Spleen (tissue), 11 donors: Measurements from ENCODE around the gene MAGI2. TPM values are rescaled to one million over a fixed set of nuclear protein-coding genes. Genes with fewer than 3 reads are reported as not detected.
"Not testable (repeated sequence)": the region's sequence is repeated elsewhere in the genome, so short reads cannot be mapped to it uniquely, and the experiment has no call there.

ENCODE experiments used
- DNase-seq: peaks from one replicate; pipeline ENCODE4 v3.0.0-alpha.2; 2020
- H3K27ac ChIP-seq, 8 donors: fragments of 200-600 bp; sonication (generic) in 7 of 8; 1 replicate in 4 of 8; 2 replicates in 4 of 8; pipeline versions ENCODE4 v1.5.0 to v1.8.0; 2016 to 2021; ENCODE audit warnings: inconsistent platforms in 4 of 8, mild to moderate bottlenecking in 4 of 8, moderate library complexity in 1 of 8
- H3K27me3 ChIP-seq, 7 donors: fragments of 200-600 bp; sonication (generic) in 6 of 7; replicated peaks in 1 of 7; 1 replicate in 4 of 7; 2 replicates in 3 of 7; pipeline versions ENCODE4 v1.5.0 to v1.8.0; 2016 to 2021; ENCODE audit warnings: inconsistent platforms in 3 of 7, mild to moderate bottlenecking in 1 of 7
- H3K36me3 ChIP-seq, 6 donors: fragments of 200-600 bp; sonication (generic) in 5 of 6; 1 replicate in 4 of 6; 2 replicates in 2 of 6; pipeline versions ENCODE4 v1.5.0 to v1.8.0; 2016 to 2021; ENCODE audit warnings: inconsistent platforms in 2 of 6
- H3K4me1 ChIP-seq, 6 donors: fragments of 200-600 bp; sonication (generic) in 5 of 6; 1 replicate in 3 of 6; 2 replicates in 3 of 6; pipeline versions ENCODE4 v1.5.0 to v1.8.0; 2016 to 2021; ENCODE audit warnings: inconsistent platforms in 3 of 6
- H3K4me3 ChIP-seq, 8 donors: fragments of 200-600 bp; sonication (generic) in 7 of 8; 1 replicate in 4 of 8; 2 replicates in 4 of 8; pipeline versions ENCODE4 v1.5.0 to v1.8.0; 2016 to 2021; ENCODE audit warnings: inconsistent platforms in 4 of 8, mild to moderate bottlenecking in 4 of 8, moderate library complexity in 2 of 8
- H3K9me3 ChIP-seq, 8 donors: fragments of 200-600 bp; sonication (generic) in 7 of 8; 1 replicate in 4 of 8; 2 replicates in 4 of 8; pipeline versions ENCODE4 v1.5.0 to v1.8.0; 2016 to 2021; ENCODE audit warnings: inconsistent platforms in 4 of 8
- POLR2A ChIP-seq, 3 donors: fragments of 450-650 bp; IDR thresholded peaks; one replicate each; pipeline ENCODE4 v1.5.1; 2017; ENCODE audit warnings: antibody characterized with exemption in 3 of 3, mild to moderate bottlenecking in 1 of 3
- POLR2AphosphoS5 ChIP-seq, 3 donors: sonication (generic); formaldehyde crosslinking; IDR thresholded peaks; one replicate each; pipeline ENCODE4 v1.5.1; 2017; ENCODE audit warnings: antibody characterized with exemption in 3 of 3
- WGBS, 5 donors: extraction: QIAGEN DNeasy Blood & Tissue Kit in 3 of 5; methylation state at CpG; one replicate each; pipeline versions ENCODE4 v1.1.5 to v1.1.7; 2013 to 2018; 5-methylcytosine and 5-hydroxymethylcytosine counted together
- intact Hi-C: fragments of 100-400 bp; cut with DNase I; formaldehyde crosslinking; loops from one replicate; pipeline ENCODE4 v1.15.0; 2023; ENCODE audit warnings: low total_unique reads
- polyA plus RNA-seq, 3 donors: library from polyadenylated mRNA; stranded (reverse); fragments of 200-250 nt; gene quantifications; one replicate each; pipeline ENCODE4 v1.2.1, GENCODE V29; 2013
- total RNA-seq, 7 donors: library from RNA; depleted of rRNA in 3 of 7; stranded (reverse); fragments of >200 nt in 3 of 7; fragmentation: NEBNext Ultra II Directional in 4 of 7; extraction: Animal tissue kit (Norgen Biotek cat#: 25700) in 4 of 7; gene quantifications; one replicate each; pipeline versions ENCODE4 v1.1.0 to v1.2.1, GENCODE V29; 2016 to 2021
- TF ChIP-seq, protein P1 (sequence below), 11 experiments: fragments of 200-600 bp in 7 of 11; fragments of 450-650 bp in 4 of 11; sonication (generic) in 4 of 11; IDR thresholded peaks in 8 of 11; conservative IDR thresholded peaks in 3 of 11; 1 replicate in 7 of 11; 2 replicates in 4 of 11; pipeline versions ENCODE4 v1.4.0 to v1.8.0; 2016 to 2021; ENCODE audit warnings: antibody characterized with exemption in 11 of 11, inconsistent platforms in 4 of 11, mild to moderate bottlenecking in 1 of 11
- donor health status: healthy with polysubstance abuse.
- donor health status: DM: no; HTN: no; CAD: no; lungs with moderate emphysema.
- donor health status: DM: no; HTN: no; CAD: no.
- donor health status: Bipolar disorder and iron deficiency.
- donor health status: healthy.
- donor health status: DM: no; HTN: no; CAD: no.
- donor health status: DM: yes; HTN: yes; CAD: no.

The MAGI2 gene
- total and polyA plus RNA-seq, 10 donors = 0.74 to 18.1 (median 11.1) TPM

DNA sequence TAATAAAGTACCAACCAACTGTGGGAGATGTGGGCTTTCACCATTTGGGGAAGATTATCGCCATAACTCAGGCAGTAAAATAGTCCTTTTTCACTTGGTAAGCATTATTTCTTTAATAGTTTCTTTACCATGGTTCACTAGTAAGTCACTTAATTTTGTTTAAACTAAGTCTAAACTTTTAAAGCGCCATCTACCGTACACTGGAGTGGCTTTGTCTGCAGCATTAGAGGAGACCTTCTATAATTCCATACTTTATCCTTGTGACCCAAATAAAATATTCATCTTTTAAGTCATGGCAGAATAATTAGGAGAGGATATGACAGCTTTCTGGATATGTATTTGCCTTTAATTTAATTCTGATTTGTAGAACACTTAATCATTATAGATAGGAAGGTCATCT is 468.0 kb downstream of the MAGI2 start:
- H3K27ac ChIP-seq = no peak overlapping the region
- peaks cover 0 to 7% (median 0%) of the 10 kb centered on the region in 8 donors for H3K9me3 ChIP-seq
- no peak for DNase-seq
- no peaks in the 10 kb centered on the region for H3K4me1 ChIP-seq
- H3K4me3 ChIP-seq = no peak overlapping the region
- TF ChIP-seq, protein P1, sequence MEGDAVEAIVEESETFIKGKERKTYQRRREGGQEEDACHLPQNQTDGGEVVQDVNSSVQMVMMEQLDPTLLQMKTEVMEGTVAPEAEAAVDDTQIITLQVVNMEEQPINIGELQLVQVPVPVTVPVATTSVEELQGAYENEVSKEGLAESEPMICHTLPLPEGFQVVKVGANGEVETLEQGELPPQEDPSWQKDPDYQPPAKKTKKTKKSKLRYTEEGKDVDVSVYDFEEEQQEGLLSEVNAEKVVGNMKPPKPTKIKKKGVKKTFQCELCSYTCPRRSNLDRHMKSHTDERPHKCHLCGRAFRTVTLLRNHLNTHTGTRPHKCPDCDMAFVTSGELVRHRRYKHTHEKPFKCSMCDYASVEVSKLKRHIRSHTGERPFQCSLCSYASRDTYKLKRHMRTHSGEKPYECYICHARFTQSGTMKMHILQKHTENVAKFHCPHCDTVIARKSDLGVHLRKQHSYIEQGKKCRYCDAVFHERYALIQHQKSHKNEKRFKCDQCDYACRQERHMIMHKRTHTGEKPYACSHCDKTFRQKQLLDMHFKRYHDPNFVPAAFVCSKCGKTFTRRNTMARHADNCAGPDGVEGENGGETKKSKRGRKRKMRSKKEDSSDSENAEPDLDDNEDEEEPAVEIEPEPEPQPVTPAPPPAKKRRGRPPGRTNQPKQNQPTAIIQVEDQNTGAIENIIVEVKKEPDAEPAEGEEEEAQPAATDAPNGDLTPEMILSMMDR (IDR thresholded peaks at IDR 0.05 in 8 of 11, conservative IDR thresholded peaks at IDR 0.05 in 3 of 11) = no peak
- no peak for TF ChIP-seq POLR2AphosphoS5 (IDR thresholded peaks at IDR 0.05)
- intact Hi-C loops = no loop called here
- WGBS, 5 donors = 84 to 92% (median 87%) methylated on average over 3 of the region's 3 CpGs
- H3K36me3 ChIP-seq = no peaks in the 10 kb centered on the region
- no peaks in the 10 kb centered on the region for H3K27me3 ChIP-seq

DNA sequence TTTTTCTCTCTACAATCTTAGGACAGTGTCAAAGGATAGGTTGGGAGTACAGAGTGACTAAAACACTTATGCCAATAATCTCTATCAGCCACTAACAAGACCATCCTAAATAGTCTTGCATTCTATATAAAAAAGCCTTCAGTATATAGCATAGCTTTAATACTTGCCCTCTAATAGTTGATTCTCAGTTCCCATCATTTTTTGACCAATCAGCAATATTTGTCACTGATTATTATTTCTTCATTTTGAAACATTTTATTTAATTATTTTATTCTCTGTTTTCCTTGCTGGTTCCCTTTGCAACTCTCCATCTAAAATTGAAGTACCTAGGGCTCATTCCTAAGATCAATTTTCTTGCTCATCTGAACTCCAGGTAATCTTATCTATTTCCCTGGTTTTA is 470.0 kb downstream of the MAGI2 start:
- no peaks in the 10 kb centered on the region for H3K4me1 ChIP-seq
- H3K27ac ChIP-seq = no peak overlapping the region
- TF ChIP-seq, protein P1 (IDR thresholded peaks at IDR 0.05 in 8 of 11, conservative IDR thresholded peaks at IDR 0.05 in 3 of 11) = no peak
- TF ChIP-seq POLR2AphosphoS5 (IDR thresholded peaks at IDR 0.05) = no peak
- TF ChIP-seq POLR2A (IDR thresholded peaks at IDR 0.05) = no peak
- H3K27me3 ChIP-seq = no peaks in the 10 kb centered on the region
- no peaks in the 10 kb centered on the region for H3K36me3 ChIP-seq
- peaks cover 0 to 18% (median 0%) of the 10 kb centered on the region in 8 donors for H3K9me3 ChIP-seq
- intact Hi-C loops = no loop called here
- no peak overlapping the region for H3K4me3 ChIP-seq
- no peak for DNase-seq

DNA sequence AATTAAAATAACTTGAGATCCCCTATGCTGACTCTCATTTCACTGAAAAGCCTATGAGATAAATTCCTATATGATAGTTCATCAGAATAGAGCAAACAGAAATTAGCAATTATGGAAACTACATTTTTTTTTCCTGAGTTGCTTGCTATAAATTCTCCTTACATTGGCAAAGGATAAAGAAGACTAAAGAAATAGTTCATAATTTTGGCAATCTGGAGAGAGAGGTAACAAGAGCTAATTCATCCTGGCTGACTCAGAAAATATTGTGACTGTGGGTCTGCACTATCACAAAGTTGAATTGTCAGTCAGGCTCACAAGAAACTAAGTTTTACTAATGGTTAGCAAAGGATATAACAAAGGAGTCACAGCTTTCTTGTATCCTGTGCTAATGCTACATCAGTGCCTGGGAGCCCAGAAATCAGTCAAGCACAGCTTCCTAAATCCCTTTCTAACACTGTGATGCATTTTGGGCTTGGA is 483.0 kb downstream of the MAGI2 start:
- Histone ChIP-seq H3K36me3 (no peaks in the 10 kb centered on the region), H3K9me3 (no peaks in the 10 kb centered on the region), H3K4me3 (no peak overlapping the region), H3K27ac (no peak overlapping the region), H3K27me3 (no peaks in the 10 kb centered on the region), H3K4me1 (no peaks in the 10 kb centered on the region)
- no peak for TF ChIP-seq POLR2AphosphoS5 (IDR thresholded peaks at IDR 0.05)
- TF ChIP-seq POLR2A (IDR thresholded peaks at IDR 0.05) = no peak
- TF ChIP-seq, protein P1 (IDR thresholded peaks at IDR 0.05 in 8 of 11, conservative IDR thresholded peaks at IDR 0.05 in 3 of 11) = no peak
- no peak for DNase-seq
- intact Hi-C loops = no loop called here

DNA sequence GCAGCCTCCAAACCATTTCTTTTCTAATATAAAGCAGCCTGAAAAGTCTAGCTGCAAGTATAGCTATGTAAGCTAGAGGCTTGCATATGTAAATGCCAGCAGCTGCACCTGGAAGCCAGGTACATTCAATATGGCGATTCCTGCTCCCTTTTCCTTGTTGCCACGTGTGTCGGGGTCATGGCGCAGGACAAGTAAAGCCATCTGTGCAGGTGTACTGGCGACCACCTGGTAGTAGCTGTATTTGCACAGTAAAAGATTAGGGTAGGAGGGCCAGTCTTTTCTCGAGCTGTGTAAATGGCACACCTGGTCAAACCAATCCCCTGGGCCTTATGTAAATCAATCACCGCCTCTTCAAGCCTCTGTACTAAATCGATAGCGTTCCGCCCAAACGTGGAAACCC is 484.5 kb downstream of the MAGI2 start:
- Histone ChIP-seq H3K9me3 (no peaks in the 10 kb centered on the region), H3K27ac (no peak overlapping the region), H3K4me3 (no peak overlapping the region), H3K27me3 (no peaks in the 10 kb centered on the region), H3K4me1 (no peaks in the 10 kb centered on the region), H3K36me3 (no peaks in the 10 kb centered on the region)
- intact Hi-C loops = no loop called here
- no peak for DNase-seq
- 80 to 93% (median 88%) methylated on average over 11 of the region's 11 CpGs for WGBS, 5 donors
- TF ChIP-seq POLR2A (IDR thresholded peaks at IDR 0.05) = no peak
- TF ChIP-seq POLR2AphosphoS5 (IDR thresholded peaks at IDR 0.05) = no peak
- TF ChIP-seq, protein P1 (IDR thresholded peaks at IDR 0.05 in 8 of 11, conservative IDR thresholded peaks at IDR 0.05 in 3 of 11) = no peak

DNA sequence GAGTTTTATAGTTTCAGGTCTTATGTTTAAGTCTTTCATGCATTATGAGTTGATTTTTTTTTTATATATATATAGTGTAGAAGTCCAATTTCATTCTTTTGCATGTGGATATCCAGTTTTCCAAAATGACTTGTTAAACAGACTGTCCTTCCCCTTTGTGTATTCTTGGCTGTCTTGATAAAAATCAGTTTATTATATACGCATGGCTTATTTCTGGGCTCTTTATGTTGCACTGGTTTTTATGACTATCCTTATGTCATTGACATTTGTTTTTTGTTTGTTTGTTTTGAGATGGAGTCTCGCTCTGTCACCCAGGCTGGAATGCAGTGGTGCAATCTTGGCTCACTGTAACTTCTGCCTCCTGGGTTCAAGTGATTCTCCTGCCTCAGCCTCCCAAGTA is 485.9 kb downstream of the MAGI2 start:
- WGBS, 5 donors = 88 to 92% (median 91%) methylated on average over 2 of the region's 2 CpGs
- H3K4me3 ChIP-seq = not testable (repeated sequence)

More for the DNA sequence above, 485.9 kb downstream of the MAGI2 start:
- H3K4me1 ChIP-seq, intact Hi-C loops, DNase-seq, H3K9me3 ChIP-seq, H3K27me3 ChIP-seq, H3K27ac ChIP-seq, H3K36me3 ChIP-seq: not testable (repeated sequence)
